ENCODE results near the gene UNC5A. TPM values are rescaled to one million over a fixed set of nuclear protein-coding genes. Genes with fewer than 3 reads are reported as not detected.

The UNC5A gene
- total and polyA plus RNA-seq, 2 of the 8 experiments (the other 6 are each of a cell fraction or from before 2014, with no cell fraction given), result 4.0 to 7.6 TPM

DNA sequence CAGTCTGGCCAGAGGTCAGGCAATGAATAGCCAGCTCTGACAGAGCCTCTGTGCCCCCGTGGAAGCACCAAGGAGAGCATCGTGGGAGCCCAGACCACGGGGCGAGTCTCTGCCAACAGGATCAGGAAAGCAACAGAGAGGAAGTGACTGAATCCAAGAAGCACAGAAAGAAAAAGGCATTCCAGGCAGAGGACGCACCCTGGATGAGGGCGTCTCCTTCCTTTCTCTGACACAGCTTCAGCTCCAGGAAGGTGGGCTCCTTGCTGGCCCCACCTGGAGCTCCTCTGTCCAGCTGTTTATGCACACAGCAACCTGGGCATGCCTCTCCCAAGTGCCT is 72.2 kb downstream of the UNC5A start (continued):
- TF ChIP-seq ZNF274 (IDR thresholded peaks at IDR 0.05; ENCODE audit: borderline replicate concordance, extremely low read depth, low read length) (no peak), BRCA1 (IDR thresholded peaks at IDR 0.05; ENCODE audit: low read depth, low read length) (no peak)
- TF ChIP-seq, protein P1, sequence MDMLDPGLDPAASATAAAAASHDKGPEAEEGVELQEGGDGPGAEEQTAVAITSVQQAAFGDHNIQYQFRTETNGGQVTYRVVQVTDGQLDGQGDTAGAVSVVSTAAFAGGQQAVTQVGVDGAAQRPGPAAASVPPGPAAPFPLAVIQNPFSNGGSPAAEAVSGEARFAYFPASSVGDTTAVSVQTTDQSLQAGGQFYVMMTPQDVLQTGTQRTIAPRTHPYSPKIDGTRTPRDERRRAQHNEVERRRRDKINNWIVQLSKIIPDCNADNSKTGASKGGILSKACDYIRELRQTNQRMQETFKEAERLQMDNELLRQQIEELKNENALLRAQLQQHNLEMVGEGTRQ (IDR thresholded peaks at IDR 0.05; ENCODE audit: low read length), result no peak

All from H1 (cell line).